ENCODE measurements around the gene PTPRD.

DNA sequence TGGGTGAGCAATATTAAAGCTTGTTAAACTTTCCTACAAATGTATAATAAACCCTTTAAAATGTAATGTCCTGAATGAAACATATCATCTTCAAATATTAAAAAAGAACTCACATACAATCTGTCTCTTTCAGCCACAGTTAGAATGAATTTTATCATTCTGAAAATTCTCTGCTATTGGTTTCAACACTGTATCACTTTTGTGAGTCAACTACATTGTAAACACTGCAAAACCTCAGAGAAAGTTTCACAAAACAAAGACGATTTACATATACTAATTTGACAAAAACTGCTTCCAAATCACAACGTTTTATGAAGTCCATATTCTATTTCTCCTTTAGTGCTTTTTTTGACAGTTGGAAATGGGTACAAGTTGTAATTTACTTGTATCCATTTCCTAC lies 1781.2 kb downstream of the PTPRD start:
- TF ChIP-seq POLR2AphosphoS5 (IDR thresholded peaks at IDR 0.05; ENCODE audit: low read depth, low read length) (no peak), POLR2A (IDR thresholded peaks at IDR 0.05; ENCODE audit: low read depth, low read length) (no peak)

Measured in GM12892 (cell line).